ENCODE results near the gene EPB42.

DNA sequence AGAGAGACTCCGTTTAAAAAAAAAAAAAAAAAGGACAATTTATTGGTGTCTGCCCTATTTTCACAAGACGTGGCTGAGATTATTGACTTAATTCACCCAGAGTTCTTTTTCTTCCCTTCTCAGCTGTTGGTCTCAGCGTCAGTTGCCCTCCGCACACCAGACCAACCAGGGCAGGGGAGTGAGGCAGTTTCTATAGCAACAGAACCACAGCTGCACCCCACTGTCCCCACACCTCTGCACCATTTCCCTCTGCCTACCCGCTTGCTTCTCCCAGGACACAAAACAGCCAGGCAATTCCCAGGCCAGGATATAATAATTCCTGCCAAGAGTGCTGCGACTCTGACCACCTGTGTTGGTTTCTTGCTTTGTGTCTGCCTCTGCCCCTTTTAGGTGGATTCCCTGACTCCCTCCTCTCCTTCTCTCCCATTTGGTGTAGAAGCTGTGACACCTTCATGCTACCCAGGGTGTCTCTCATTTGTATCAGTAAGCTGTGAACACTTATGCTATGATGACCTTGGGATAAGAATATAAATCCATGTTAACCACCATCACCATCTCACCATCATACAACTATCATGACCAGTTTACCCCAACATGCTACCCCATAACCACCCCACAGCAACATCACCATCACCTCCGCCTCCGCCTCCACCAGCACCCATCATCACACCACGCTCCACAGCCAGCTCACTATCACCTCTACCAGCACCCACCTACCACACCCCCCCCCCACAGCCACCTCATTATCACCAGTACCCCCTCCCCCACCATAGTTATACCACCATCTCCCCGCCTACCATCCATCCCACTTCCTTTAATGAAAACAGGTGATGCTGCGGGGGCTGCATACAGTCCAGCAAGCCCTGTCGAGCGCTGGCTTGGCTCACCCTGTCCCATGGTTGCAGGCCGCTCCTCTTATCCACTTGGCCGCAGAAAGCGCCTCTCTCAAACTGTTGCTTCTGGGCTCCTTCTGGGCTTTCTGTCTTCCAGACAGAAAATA, 589 bp downstream of the EPB42 start:
- TF ChIP-seq, protein P1, sequence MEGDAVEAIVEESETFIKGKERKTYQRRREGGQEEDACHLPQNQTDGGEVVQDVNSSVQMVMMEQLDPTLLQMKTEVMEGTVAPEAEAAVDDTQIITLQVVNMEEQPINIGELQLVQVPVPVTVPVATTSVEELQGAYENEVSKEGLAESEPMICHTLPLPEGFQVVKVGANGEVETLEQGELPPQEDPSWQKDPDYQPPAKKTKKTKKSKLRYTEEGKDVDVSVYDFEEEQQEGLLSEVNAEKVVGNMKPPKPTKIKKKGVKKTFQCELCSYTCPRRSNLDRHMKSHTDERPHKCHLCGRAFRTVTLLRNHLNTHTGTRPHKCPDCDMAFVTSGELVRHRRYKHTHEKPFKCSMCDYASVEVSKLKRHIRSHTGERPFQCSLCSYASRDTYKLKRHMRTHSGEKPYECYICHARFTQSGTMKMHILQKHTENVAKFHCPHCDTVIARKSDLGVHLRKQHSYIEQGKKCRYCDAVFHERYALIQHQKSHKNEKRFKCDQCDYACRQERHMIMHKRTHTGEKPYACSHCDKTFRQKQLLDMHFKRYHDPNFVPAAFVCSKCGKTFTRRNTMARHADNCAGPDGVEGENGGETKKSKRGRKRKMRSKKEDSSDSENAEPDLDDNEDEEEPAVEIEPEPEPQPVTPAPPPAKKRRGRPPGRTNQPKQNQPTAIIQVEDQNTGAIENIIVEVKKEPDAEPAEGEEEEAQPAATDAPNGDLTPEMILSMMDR (IDR thresholded peaks at IDR 0.05), result no peak
- TF ChIP-seq POLR2A (IDR thresholded peaks at IDR 0.05), result no peak

All from heart left ventricle (tissue), 13 donors.